PC-3 (cell line): ENCODE data around the gene MYCL. TPM values are rescaled to one million over a fixed set of nuclear protein-coding genes. Genes with fewer than 3 reads are reported as not detected.

ENCODE experiments used
- ATAC-seq: fragments of 200-7000 bp; cut with Tn5 transposase; 2 replicates; pipeline ENCODE4 v1.9.1; 2020; ENCODE audit warnings: mild to moderate bottlenecking, moderate library complexity
- BruUV-seq: library from RNA; stranded (reverse); fragments of 400-500 nt; replicated peaks from 2 replicates; lab custom pipeline; 2021; lab: Mats Ljungman, UMichigan
- CTCF ChIA-PET: fragments of 300-600 bp; sonication (Branson Sonifier 250); formaldehyde crosslinking; loops from one replicate; lab custom pipeline; 2022; ENCODE audit warnings: antibody characterized with exemption; lab: Charles Lee
- POLR2A ChIA-PET: fragments of 300-600 bp; sonication (Branson Sonifier 250); formaldehyde crosslinking; loops from one replicate; lab custom pipeline; 2022; ENCODE audit warnings: antibody characterized with exemption; ENCODE audit not compliant: unreplicated experiment; lab: Charles Lee
- DNase-seq: peaks from one replicate; pipeline ENCODE4 v3.0.0-alpha.2; 2015
- H2AFZ ChIP-seq: fragments of 300-600 bp; sonication (generic); 2 replicates; pipeline ENCODE4 v1.6.0; 2016; ENCODE audit warnings: antibody characterized with exemption, low read length
- H3F3A ChIP-seq: fragments of 300-600 bp; sonication (generic); one replicate; pipeline ENCODE4 v1.6.0; 2017; ENCODE audit warnings: antibody characterized with exemption, low read length, control low read depth, mild to moderate bottlenecking; ENCODE audit not compliant: unreplicated experiment
- H3K27ac ChIP-seq: fragments of 300-600 bp; sonication (generic); 2 replicates; pipeline ENCODE4 v1.5.1; 2016; ENCODE audit warnings: mild to moderate bottlenecking, low read length
- H3K27me3 ChIP-seq: fragments of 300-600 bp; sonication (generic); 2 replicates; pipeline ENCODE4 v1.6.1; 2016; ENCODE audit warnings: low read length, mixed read lengths
- H3K36me3 ChIP-seq: fragments of 300-600 bp; sonication (generic); 2 replicates; pipeline ENCODE4 v1.6.1; 2016; ENCODE audit warnings: low read depth, mixed run types, low read length, mixed read lengths
- H3K4me1 ChIP-seq: fragments of 300-600 bp; sonication (generic); 2 replicates; pipeline ENCODE4 v1.5.1; 2016; ENCODE audit warnings: low read length; ENCODE audit not compliant: insufficient read depth
- H3K4me2 ChIP-seq: fragments of 300-600 bp; sonication (generic); 2 replicates; pipeline ENCODE4 v1.6.0; 2016; ENCODE audit warnings: low read length
- H3K4me3 ChIP-seq: fragments of 300-600 bp; sonication (generic); 2 replicates; pipeline ENCODE4 v1.5.1; 2016; ENCODE audit warnings: mild to moderate bottlenecking, low read length, mixed read lengths
- H3K79me2 ChIP-seq: fragments of 300-600 bp; sonication (generic); 2 replicates; pipeline ENCODE4 v1.6.1; 2017; ENCODE audit warnings: low read length, mixed read lengths
- H3K9ac ChIP-seq: fragments of 300-600 bp; sonication (generic); 2 replicates; pipeline ENCODE4 v1.6.0; 2016; ENCODE audit warnings: mild to moderate bottlenecking, low read length
- H3K9me2 ChIP-seq: fragments of 300-600 bp; sonication (generic); replicated peaks from 2 replicates; pipeline ENCODE4 v1.6.1; 2016; ENCODE audit warnings: mixed run types, low read length, mixed read lengths
- H3K9me3 ChIP-seq: fragments of 300-600 bp; sonication (generic); 2 replicates; pipeline ENCODE4 v1.6.1; 2016; ENCODE audit warnings: low read length, mixed read lengths
- H4K20me1 ChIP-seq: fragments of 300-600 bp; sonication (generic); 2 replicates; pipeline ENCODE4 v1.6.1; 2016; ENCODE audit warnings: low read length, mixed read lengths
- CTCF ChIP-seq: fragments of 300-600 bp; sonication (generic); conservative IDR thresholded peaks from 2 replicates; pipeline ENCODE4 v1.5.1; 2017; ENCODE audit warnings: antibody characterized with exemption, low read depth, mild to moderate bottlenecking, low read length
- EZH2 ChIP-seq: fragments of 300-600 bp; sonication (generic); IDR thresholded peaks from one replicate; pipeline ENCODE4 v1.6.1; 2017; ENCODE audit warnings: antibody characterized with exemption, mild to moderate bottlenecking, low read length; ENCODE audit not compliant: unreplicated experiment
- EZH2phosphoT487 ChIP-seq: fragments of 300-600 bp; sonication (generic); IDR thresholded peaks from 2 replicates; pipeline ENCODE4 v1.6.1; 2018; ENCODE audit warnings: mild to moderate bottlenecking, antibody characterized with exemption, low read length, borderline replicate concordance
- intact Hi-C: fragments of 100-400 bp; cut with micrococcal nuclease; formaldehyde crosslinking; loops from 2 replicates; pipeline ENCODE4 v1.9.0; 2023
- total RNA-seq: library from RNA; depleted of rRNA; stranded (reverse); fragments of >200 nt; gene quantifications from 2 replicates; pipeline ENCODE4 v1.2.3, GENCODE V29; 2014

Gene MYCL
- total RNA-seq, 1 experiment from 2014 or later = 4.0 TPM

GRCh38 chr1:39910263-39910662, 8.5 kb upstream of the MYCL start:
- DNase-seq = no peak
- Histone ChIP-seq H3K4me1 (no peaks in the 10 kb centered on the region), H3K4me3 (no peak overlapping the region), H3K27me3 (no peaks in the 10 kb centered on the region), H4K20me1 (no peaks in the 10 kb centered on the region), H3K4me2 (no peak overlapping the region), H3K27ac (no peak overlapping the region), H3K79me2 (no peaks in the 10 kb centered on the region), H3K9me3 (0 out of 2 replicates have a peak, but pooled peaks cover 7% of the 10 kb centered on the region), H3K9ac (no peak overlapping the region), H3K9me2 (no peaks in the 10 kb centered on the region), H2AFZ (no peak overlapping the region), H3K36me3 (no peaks in the 10 kb centered on the region), H3F3A (no peaks in the 10 kb centered on the region)
- no TSS peak for BruUV-seq
- TF ChIP-seq CTCF = no peak
- no peak for TF ChIP-seq EZH2
- no peak for TF ChIP-seq EZH2phosphoT487
- ChIA-PET CTCF (no interaction called here), POLR2A (no interaction called here)
- no peak for ATAC-seq
- intact Hi-C loops = no loop called here

- intact Hi-C loops = no loop called here
- no peaks in the 10 kb centered on the region for H3F3A ChIP-seq
- H3K27me3 ChIP-seq = no peaks in the 10 kb centered on the region
- DNase-seq = no peak
- H4K20me1 ChIP-seq = no peaks in the 10 kb centered on the region
- BruUV-seq = no TSS peak
- no peak for ATAC-seq
- no peaks in the 10 kb centered on the region for H3K4me1 ChIP-seq
- H3K79me2 ChIP-seq = no peaks in the 10 kb centered on the region
- H3K9ac ChIP-seq = no peak overlapping the region
- no peak overlapping the region for H2AFZ ChIP-seq
- TF ChIP-seq CTCF (no peak), EZH2phosphoT487 (no peak), EZH2 (no peak)
- H3K27ac ChIP-seq = no peak overlapping the region
- H3K4me2 ChIP-seq = no peak overlapping the region
- 0 out of 2 replicates have a peak, but pooled peaks cover 7% of the 10 kb centered on the region for H3K9me3 ChIP-seq
- no peaks in the 10 kb centered on the region for H3K36me3 ChIP-seq
- ChIA-PET POLR2A (no interaction called here), CTCF (no interaction called here)
- H3K9me2 ChIP-seq = no peaks in the 10 kb centered on the region
- no peak overlapping the region for H3K4me3 ChIP-seq
Observed at GRCh38 chr1:39908534-39908933, 6.8 kb upstream of the MYCL start.

- Histone ChIP-seq H2AFZ (no peak overlapping the region), H3K36me3 (no peaks in the 10 kb centered on the region), H3K4me2 (no peak overlapping the region), H3K9ac (no peak overlapping the region), H3K9me2 (no peaks in the 10 kb centered on the region), H3K4me1 (no peaks in the 10 kb centered on the region), H3K4me3 (no peak overlapping the region), H3K79me2 (no peaks in the 10 kb centered on the region), H3K9me3 (0 out of 2 replicates have a peak, but pooled peaks cover 7% of the 10 kb centered on the region), H4K20me1 (no peaks in the 10 kb centered on the region), H3F3A (no peaks in the 10 kb centered on the region), H3K27ac (no peak overlapping the region), H3K27me3 (no peaks in the 10 kb centered on the region)
- no TSS peak for BruUV-seq
- ATAC-seq (no peak), DNase-seq (no peak)
- ChIA-PET CTCF (no interaction called here), POLR2A (interaction anchor here (0.5 kb wide), 1 partner anchor 36 kb away, joined by 4 read pairs; no protein-coding TSS in a partner anchor)
- TF ChIP-seq CTCF (no peak), EZH2phosphoT487 (no peak), EZH2 (no peak)
- intact Hi-C loops = no loop called here
Observed at GRCh38 chr1:39907528-39908453, 6.1 kb upstream of the MYCL start.
